DMS 273 treated with DMSO at 0.1 percent for 48 hours (cell line): ENCODE measurements around the gene PRELID2.
"Not testable (repeated sequence)": the region's sequence is repeated elsewhere in the genome, so short reads cannot be mapped to it uniquely, and the experiment has no call there.

ENCODE experiments used
- DNase-seq: peaks from one replicate; lab custom pipeline; 2025; lab: John Stamatoyannopoulos, UW

Gene PRELID2

GRCh38 chr5:145739843-145740242 is 95.3 kb downstream of the PRELID2 start:
- no peak for DNase-seq

GRCh38 chr5:145738227-145738626 is 96.9 kb downstream of the PRELID2 start:
- DNase-seq = no peak

- no peak for DNase-seq
These were observed 97.6 kb downstream of the PRELID2 start for GRCh38 chr5:145737578-145737977.

- DNase-seq = not testable (repeated sequence)
These were observed 105.2 kb downstream of the PRELID2 start for GRCh38 chr5:145729956-145730355.

- DNase-seq = no peak
These were observed 111.6 kb downstream of the PRELID2 start for GRCh38 chr5:145723516-145723915.

GRCh38 chr5:145718956-145719355 is 116.2 kb downstream of the PRELID2 start:
- DNase-seq = peak; percentile 1

GRCh38 chr5:145715412-145715811 is 119.7 kb downstream of the PRELID2 start:
- no peak for DNase-seq

- no peak for DNase-seq
These were observed 122.9 kb downstream of the PRELID2 start for GRCh38 chr5:145712245-145712644.

GRCh38 chr5:145711417-145711816 is 123.7 kb downstream of the PRELID2 start:
- DNase-seq = no peak
